GM18868 (cell line): ENCODE data around the gene CCL13.
"Not testable (repeated sequence)": the region's sequence is repeated elsewhere in the genome, so short reads cannot be mapped to it uniquely, and the experiment has no call there.

ENCODE experiments used
- ATAC-seq: cut with Tn5 transposase; IDR thresholded peaks from one replicate; pipeline ENCODE4 v1.9.1; 2021; ENCODE audit warnings: mild to moderate bottlenecking, moderate library complexity; ENCODE audit not compliant: unreplicated experiment

CCL13 gene

GRCh38 chr17:34356194-34356593, at the start of gene CCL13:
Gene CCL13, plus strand, starts transcription at chr17:34356480. Its CDS starts 47 bp downstream, at chr17:34356527.
- no peak for ATAC-seq

GRCh38 chr17:34307110-34307509, 49.2 kb upstream of the CCL13 start:
- no peak for ATAC-seq

GRCh38 chr17:34308371-34308770, 47.9 kb upstream of the CCL13 start:
- ATAC-seq = no peak

GRCh38 chr17:34311291-34311690, 45.0 kb upstream of the CCL13 start:
- ATAC-seq = no peak

GRCh38 chr17:34312080-34312479, 44.2 kb upstream of the CCL13 start:
- ATAC-seq = no peak

GRCh38 chr17:34313164-34313563, 43.1 kb upstream of the CCL13 start:
- ATAC-seq = no peak

DNA sequence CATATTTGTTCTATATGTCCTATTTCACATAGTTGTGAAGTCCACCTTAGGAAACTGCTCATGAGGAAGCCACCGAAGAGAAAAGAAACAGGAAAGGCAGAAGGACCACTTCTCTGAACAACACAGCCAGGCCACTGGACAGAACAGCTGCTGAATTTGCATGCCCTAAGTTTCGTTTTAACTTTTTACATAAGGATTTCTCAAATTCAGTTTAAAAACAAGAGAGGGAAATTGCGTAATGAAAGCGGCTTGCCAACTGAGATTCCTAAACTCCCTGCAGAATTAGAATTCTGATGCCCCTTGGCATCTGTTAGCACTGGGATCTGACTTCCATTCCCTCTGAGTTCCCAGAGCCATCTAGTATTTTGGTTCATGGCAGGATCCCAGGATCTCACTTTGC, 42.0 kb upstream of the CCL13 start:
- ATAC-seq = no peak

DNA sequence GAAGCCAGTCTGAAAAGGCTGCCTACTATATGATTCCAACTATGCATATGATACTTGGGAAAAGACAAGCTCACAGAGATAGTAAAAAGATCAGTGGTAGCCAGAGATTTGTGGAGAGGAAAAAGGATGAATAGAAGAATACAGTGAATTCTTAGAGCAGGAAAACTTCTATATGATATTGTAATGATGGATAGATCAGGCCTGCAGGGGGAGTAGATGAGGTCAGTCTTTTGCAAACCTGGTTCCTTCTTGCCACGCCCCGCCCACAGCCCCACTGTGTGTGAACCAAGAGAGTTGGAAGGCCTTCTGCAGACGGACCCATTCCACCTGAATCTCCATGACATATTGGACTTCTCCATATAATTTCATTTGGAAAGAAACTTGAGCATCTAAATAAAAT, 37.8 kb upstream of the CCL13 start:
- no peak for ATAC-seq

DNA sequence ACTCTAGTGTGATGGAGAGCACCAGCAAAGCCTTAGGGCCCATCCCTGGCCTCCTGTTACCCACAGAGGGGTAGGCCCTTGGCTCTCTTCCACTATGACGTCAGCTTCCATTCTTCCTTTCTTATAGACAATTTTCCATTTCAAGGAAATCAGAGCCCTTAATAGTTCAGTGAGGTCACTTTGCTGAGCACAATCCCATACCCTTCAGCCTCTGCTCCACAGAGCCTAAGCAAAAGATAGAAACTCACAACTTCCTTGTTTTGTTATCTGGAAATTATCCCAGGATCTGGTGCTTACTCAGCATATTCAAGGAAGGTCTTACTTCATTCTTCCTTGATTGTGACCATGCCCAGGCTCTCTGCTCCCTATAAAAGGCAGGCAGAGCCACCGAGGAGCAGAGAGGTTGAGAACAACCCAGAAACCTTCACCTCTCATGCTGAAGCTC, 37.2 kb upstream of the CCL13 start, which contains the start of gene CCL8:
TSS of gene CCL8 (plus strand) at position 397 of the 445 bp plus-strand sequence. CDS start 67 bp downstream, outside the sequence.
- ATAC-seq = no peak

- no peak for ATAC-seq
These were observed 34.3 kb upstream of the CCL13 start for GRCh38 chr17:34321964-34322363.

DNA sequence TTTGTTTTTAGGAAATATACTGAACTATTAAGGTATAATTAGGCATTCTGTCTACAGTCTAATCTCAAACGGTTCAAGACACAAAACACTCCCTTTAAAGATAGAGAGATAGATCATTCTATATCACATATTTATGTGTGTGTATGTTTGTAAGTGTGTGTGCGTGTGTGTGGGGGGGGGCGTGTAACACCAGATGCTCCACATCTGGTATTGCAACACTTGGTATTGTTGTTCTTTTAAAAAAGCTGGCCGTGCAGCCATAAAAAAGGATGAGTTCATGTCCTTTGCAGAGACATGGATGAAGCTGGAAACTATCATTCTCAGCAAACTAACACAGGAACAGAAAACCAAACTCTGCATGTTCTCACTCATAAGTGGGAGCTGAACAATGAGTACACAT, 28.7 kb upstream of the CCL13 start:
- ATAC-seq = not testable (repeated sequence)

DNA sequence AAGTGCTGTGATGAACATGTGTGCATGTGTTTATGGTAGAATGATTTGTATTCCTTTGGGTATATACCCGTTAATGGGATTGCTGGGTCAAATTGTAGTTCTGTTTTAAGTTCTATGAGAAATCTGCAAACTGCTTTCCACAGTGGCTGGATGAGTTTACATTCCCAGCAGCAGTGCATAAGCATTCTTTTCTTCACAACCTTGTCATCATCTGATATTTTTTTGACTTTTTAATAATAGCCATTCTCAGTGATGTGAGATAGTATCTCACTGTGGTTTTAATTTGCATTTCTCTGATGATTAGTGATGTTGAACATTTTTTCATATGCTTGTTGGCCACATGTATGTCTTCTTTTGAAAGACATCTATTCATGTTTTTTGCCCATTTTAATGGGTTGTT, 18.6 kb upstream of the CCL13 start:
- no peak for ATAC-seq

DNA sequence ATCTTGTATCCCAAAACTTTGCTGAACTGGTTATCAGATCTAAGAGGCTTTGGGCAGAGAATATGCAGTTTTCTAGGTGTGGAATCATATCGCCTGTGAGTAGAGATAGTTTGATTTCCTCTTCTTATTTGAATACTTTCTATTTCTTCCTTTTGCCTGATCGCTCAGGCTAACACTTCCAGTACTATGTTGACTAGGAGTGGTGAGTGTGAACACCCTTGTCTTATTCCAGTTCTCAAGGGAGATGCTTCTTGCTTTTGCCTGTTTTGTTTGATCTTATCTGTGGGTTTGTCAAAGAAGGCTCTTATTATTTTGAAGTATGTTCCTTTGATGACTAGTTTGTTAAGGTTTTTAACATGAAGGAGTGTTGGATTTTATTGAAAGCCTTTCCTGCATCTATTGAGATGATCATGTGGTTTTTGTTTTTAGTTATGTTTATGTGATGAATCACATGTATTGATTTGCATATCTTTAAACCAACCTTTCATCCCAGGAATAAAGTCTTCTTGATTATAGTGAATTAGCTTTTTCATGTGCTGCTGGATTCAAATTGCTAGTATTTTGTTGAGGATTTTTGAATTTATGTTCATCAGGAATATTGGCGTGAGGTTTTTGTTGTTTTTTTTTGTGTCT, 17.0 kb upstream of the CCL13 start:
- ATAC-seq = no peak

- no peak for ATAC-seq
These were observed 14.4 kb upstream of the CCL13 start for GRCh38 chr17:34341916-34342315.

DNA sequence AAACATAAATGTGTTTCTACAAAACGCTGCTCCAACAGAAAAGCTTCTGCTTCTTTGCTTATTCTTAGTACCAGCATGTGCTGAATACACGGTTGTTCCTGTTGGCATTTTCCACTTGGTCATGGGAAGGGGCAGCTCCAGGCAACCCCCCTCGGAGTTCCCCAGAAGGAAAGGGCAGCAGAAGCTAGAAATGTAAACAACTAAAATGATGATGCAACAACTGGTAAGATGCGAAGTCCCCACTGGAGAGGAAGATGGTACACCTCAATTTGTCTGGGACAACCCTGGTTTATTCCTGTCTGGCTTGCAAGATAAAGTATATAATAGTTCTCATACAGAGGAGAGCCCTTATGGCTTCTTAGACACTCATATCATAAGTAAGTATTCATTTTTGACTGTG, 9.2 kb upstream of the CCL13 start:
- ATAC-seq = no peak

GRCh38 chr17:34349751-34350150, 6.5 kb upstream of the CCL13 start:
- ATAC-seq = no peak

DNA sequence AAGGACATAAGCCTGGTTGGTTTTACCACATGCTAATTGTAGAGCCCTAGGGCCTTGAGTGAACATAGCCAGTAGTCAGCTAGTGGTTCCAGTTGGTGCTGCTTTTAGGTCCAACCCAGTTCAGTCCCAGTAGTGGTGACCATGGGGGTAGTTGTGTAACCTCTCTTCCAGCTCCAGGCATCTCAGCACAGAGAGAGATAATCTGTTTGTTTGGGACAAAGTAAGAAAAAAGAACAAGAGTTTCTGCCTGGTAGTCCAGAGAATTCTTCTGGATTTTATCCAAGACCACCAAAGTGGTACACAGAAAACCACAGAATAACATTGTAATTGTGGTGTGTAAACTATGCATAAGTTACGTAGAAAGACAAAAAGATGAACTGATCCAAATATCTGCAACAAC, 5.2 kb upstream of the CCL13 start:
- ATAC-seq = no peak

DNA sequence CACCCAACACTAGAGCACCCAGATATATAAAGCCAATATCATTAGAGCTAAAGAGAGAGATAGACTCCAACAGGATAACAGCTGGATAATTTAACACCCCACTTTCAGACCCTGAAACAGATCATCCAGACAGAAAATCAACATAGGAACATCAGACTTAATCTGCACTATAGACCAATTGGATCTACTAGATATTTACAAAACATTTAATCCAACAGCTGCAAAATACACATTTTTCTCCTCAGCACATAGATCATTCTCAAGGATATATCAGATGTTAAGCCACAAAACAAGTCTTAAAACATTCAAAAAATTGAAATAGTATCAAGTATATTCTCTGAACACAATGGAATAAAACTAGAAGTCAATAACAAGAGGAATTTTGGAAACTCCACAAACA, 4.1 kb upstream of the CCL13 start:
- no peak for ATAC-seq

DNA sequence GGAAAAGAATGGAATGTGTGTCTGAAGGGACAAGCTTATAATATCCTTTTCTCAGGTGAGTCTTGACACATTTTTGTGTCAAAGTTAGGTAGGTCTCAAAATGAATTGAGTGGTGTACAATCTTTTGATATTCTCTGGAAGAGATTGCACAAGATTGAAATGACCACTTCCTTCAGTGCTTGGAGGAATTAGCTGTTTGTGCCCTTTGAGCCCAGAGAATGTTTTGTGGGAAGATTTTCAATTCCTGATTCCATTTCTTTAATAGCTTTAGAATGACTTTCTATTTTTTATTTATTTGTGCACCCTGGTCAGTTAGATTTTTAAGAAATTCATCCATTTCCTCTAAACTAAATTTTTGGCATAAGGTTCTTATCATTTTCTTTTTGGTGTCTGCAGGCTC, 1.6 kb upstream of the CCL13 start:
- ATAC-seq = no peak

DNA sequence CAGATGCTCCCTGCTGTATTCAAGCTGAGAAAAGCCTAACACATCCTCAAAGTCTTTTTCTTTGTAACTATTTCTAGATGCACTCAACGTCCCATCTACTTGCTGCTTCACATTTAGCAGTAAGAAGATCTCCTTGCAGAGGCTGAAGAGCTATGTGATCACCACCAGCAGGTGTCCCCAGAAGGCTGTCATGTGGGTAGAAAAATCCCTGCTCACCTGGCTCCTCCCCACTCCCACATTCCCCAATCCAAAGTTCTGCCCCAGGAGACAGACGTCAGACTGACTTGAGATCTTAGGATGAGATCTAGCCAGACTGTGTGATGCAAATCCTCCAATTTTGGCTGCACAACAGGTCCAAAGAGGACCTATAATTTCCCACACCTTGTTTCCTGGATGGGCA, 1.1 kb downstream of the CCL13 start:
- no peak for ATAC-seq

DNA sequence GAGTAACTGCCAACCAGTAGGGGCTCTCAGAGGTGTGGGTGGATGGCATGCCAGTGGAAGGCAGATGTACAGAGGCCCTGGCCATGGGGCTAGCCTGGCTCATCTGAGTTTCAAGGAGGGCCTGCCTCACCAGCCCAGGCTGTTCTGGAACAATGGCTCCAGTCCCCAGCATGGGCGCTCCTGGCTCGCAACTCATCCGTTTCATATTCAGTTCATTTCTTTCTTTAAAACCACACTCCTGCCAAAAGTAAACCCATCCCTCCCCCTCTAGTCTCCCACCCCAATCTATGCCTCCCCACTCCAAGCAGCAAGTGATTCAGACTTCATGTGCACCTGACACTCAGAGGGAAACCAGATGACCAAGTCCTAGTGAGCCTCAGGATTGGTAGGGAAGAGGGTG, 2.4 kb downstream of the CCL13 start:
- ATAC-seq = no peak

DNA sequence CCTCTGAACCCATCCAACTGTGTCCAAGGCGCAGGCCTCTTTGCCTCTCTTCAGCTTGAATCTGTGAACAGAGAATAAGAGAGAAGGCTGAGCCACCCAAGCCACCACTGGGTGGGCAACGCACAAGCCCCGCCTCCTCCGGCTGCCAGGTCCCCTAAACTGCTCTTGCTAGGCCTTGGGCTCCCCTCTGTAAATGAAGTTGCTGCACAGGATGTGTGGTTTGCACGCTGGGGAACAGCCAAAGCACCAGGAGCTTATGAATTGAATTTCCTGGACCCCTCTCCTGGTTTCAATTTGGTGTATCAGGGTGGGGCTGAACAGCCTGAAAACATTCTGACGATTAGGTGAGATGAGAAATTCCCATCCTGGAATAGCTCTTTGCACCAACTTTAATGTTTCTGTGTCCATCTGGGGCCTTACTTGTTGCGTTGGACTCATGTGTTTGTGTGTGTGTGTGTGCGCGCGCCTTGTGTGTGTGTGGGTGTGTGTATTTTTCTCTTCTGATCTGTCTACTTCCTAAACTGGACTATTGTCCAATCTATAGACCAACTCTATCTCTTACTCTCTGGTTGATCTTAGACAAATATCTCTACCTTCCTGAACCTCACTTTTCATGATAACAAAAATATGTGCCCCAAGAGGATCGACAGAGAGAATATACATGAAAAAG, 4.5 kb downstream of the CCL13 start:
- ATAC-seq = no peak
